Loucy (cell line): ENCODE results near the gene LRRC27.

Source experiments
- H2AFZ ChIP-seq: fragments of 200-600 bp; sonication (generic); 2 replicates; pipeline ENCODE4 v1.6.0; 2016; ENCODE audit warnings: antibody characterized with exemption, mild to moderate bottlenecking, low read length, moderate library complexity
- H3F3A ChIP-seq: fragments of 200-600 bp; 2 replicates; pipeline ENCODE4 v1.6.0; 2016; ENCODE audit warnings: antibody characterized with exemption, low read depth, mild to moderate bottlenecking
- H3K27me3 ChIP-seq: fragments of 200-600 bp; sonication (generic); 2 replicates; pipeline ENCODE4 v1.6.1; 2014; ENCODE audit warnings: low read length, mild to moderate bottlenecking; ENCODE audit not compliant: insufficient read depth, poor library complexity, severe bottlenecking
- H3K36me3 ChIP-seq: fragments of 200-600 bp; sonication (generic); 2 replicates; pipeline ENCODE4 v1.6.1; 2016; ENCODE audit warnings: low read length; ENCODE audit not compliant: insufficient read depth
- H3K4me1 ChIP-seq: fragments of 200-600 bp; sonication (generic); 2 replicates; pipeline ENCODE4 v1.5.1; 2014; ENCODE audit warnings: low read length, mild to moderate bottlenecking; ENCODE audit not compliant: insufficient read depth, poor library complexity, severe bottlenecking
- H3K4me2 ChIP-seq: fragments of 200-600 bp; sonication (generic); 2 replicates; pipeline ENCODE4 v1.6.0; 2014; ENCODE audit warnings: antibody characterized with exemption, low read length, low read depth, mild to moderate bottlenecking; ENCODE audit not compliant: poor library complexity, severe bottlenecking
- H3K4me3 ChIP-seq: fragments of 200-600 bp; sonication (generic); 2 replicates; pipeline ENCODE4 v1.5.1; 2014; ENCODE audit warnings: low read length, mild to moderate bottlenecking, mixed read lengths; ENCODE audit not compliant: poor library complexity, severe bottlenecking
- H3K79me2 ChIP-seq: fragments of 200-600 bp; sonication (generic); 2 replicates; pipeline ENCODE4 v1.6.1; 2014; ENCODE audit warnings: low read length; ENCODE audit not compliant: insufficient read depth
- H3K9ac ChIP-seq: fragments of 200-600 bp; sonication (generic); 2 replicates; pipeline ENCODE4 v1.6.0; 2014; ENCODE audit warnings: mild to moderate bottlenecking, low read depth, low read length, moderate library complexity; ENCODE audit not compliant: poor library complexity, severe bottlenecking
- H3K9me2 ChIP-seq: fragments of 200-600 bp; sonication (generic); replicated peaks from 2 replicates; pipeline ENCODE4 v1.6.1; 2016; ENCODE audit warnings: low read depth, low read length, mixed read lengths
- H3K9me3 ChIP-seq: fragments of 200-600 bp; sonication (generic); 2 replicates; pipeline ENCODE4 v1.6.1; 2014; ENCODE audit warnings: mild to moderate bottlenecking, antibody characterized with exemption, low read length, low read depth; ENCODE audit not compliant: insufficient read depth
- H4K20me1 ChIP-seq: fragments of 200-600 bp; sonication (generic); 2 replicates; pipeline ENCODE4 v1.6.0; 2014; ENCODE audit warnings: antibody characterized with exemption, low read length, mild to moderate bottlenecking; ENCODE audit not compliant: insufficient read depth, poor library complexity, severe bottlenecking
- EZH2phosphoT487 ChIP-seq: fragments of 200-600 bp; IDR thresholded peaks from 2 replicates; pipeline ENCODE4 v1.6.1; 2018; ENCODE audit warnings: antibody characterized with exemption, mild to moderate bottlenecking, moderate library complexity, borderline replicate concordance
- TF ChIP-seq, protein P1 (sequence below): fragments of 200-600 bp; sonication (generic); conservative IDR thresholded peaks from 2 replicates; pipeline ENCODE4 v1.5.1; 2014; ENCODE audit warnings: mild to moderate bottlenecking, antibody characterized with exemption, low read length

LRRC27 gene

GRCh38 chr10:132319853-132320653, 11.9 kb upstream of the LRRC27 start:
- Histone ChIP-seq H3F3A (no peaks in the 10 kb centered on the region), H4K20me1 (no peaks in the 10 kb centered on the region), H3K4me1 (no peaks in the 10 kb centered on the region), H3K4me2 (no peak overlapping the region), H3K27me3 (no peaks in the 10 kb centered on the region), H3K9me2 (no peaks in the 10 kb centered on the region), H3K9me3 (no peaks in the 10 kb centered on the region), H3K9ac (no peak overlapping the region), H3K36me3 (no peaks in the 10 kb centered on the region), H2AFZ (no peak overlapping the region), H3K79me2 (no peaks in the 10 kb centered on the region), H3K4me3 (no peak overlapping the region)
- no peak for TF ChIP-seq EZH2phosphoT487
- TF ChIP-seq, protein P1, sequence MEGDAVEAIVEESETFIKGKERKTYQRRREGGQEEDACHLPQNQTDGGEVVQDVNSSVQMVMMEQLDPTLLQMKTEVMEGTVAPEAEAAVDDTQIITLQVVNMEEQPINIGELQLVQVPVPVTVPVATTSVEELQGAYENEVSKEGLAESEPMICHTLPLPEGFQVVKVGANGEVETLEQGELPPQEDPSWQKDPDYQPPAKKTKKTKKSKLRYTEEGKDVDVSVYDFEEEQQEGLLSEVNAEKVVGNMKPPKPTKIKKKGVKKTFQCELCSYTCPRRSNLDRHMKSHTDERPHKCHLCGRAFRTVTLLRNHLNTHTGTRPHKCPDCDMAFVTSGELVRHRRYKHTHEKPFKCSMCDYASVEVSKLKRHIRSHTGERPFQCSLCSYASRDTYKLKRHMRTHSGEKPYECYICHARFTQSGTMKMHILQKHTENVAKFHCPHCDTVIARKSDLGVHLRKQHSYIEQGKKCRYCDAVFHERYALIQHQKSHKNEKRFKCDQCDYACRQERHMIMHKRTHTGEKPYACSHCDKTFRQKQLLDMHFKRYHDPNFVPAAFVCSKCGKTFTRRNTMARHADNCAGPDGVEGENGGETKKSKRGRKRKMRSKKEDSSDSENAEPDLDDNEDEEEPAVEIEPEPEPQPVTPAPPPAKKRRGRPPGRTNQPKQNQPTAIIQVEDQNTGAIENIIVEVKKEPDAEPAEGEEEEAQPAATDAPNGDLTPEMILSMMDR = no peak

GRCh38 chr10:132320654-132321469, 11.1 kb upstream of the LRRC27 start:
- H2AFZ ChIP-seq = no peak overlapping the region

DNA sequence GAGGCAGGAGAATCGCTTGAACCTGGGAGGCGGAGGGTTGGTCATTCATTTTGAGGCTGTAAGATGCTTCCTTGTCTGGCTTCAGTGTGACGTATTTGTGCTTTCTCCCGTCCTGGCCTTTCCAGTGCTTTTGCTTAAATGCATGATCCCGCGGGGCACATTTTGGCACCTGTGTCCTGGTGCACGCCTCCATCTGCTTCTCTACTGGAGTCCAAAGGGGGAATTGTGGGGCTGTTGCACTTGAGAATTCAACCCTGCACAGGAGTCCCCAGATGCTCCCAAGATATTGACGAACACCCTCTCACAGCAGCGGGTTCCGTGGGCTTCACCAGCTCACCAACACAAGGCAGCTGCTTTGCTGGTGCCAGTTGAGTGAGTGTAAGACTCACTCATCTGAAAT, 10.3 kb upstream of the LRRC27 start:
- Histone ChIP-seq H3K36me3 (no peaks in the 10 kb centered on the region), H3K9me3 (no peaks in the 10 kb centered on the region), H3K4me3 (no peak overlapping the region), H3K27me3 (no peaks in the 10 kb centered on the region), H2AFZ (no peak overlapping the region), H3K79me2 (peaks cover 10% of the 10 kb centered on the region; the same call in 1 of the 2 replicates), H3K4me2 (no peak overlapping the region), H4K20me1 (no peaks in the 10 kb centered on the region), H3K9me2 (no peaks in the 10 kb centered on the region), H3K4me1 (no peaks in the 10 kb centered on the region), H3F3A (no peaks in the 10 kb centered on the region), H3K9ac (no peak overlapping the region)
- TF ChIP-seq EZH2phosphoT487 = no peak
- TF ChIP-seq, protein P1 = no peak

More at GRCh38 chr10:132320654-132321469, 11.1 kb upstream of the LRRC27 start:
- no peaks in the 10 kb centered on the region for H3F3A ChIP-seq
- H3K27me3 ChIP-seq = no peaks in the 10 kb centered on the region
- H3K4me2 ChIP-seq = no peak overlapping the region
- no peaks in the 10 kb centered on the region for H3K36me3 ChIP-seq
- no peaks in the 10 kb centered on the region for H3K4me1 ChIP-seq
- H3K9me2 ChIP-seq = no peaks in the 10 kb centered on the region
- H3K9ac ChIP-seq = no peak overlapping the region
- no peaks in the 10 kb centered on the region for H4K20me1 ChIP-seq
- no peak overlapping the region for H3K4me3 ChIP-seq
- H3K79me2 ChIP-seq = peaks cover 1% of the 10 kb centered on the region; the same call in 1 of the 2 replicates
- no peaks in the 10 kb centered on the region for H3K9me3 ChIP-seq
- TF ChIP-seq EZH2phosphoT487 = no peak
- TF ChIP-seq, protein P1 = no peak
